HepG2 (cell line): ENCODE data around the gene RAD51D. TPM values are rescaled to one million over a fixed set of nuclear protein-coding genes. Genes with fewer than 3 reads are reported as not detected.

Experiments
- AGO2 ChIP-seq: fragments of 200-400 bp; formaldehyde crosslinking; optimal IDR thresholded peaks from 2 replicates; pipeline ENCODE3; 2017; ENCODE audit warnings: mild to moderate bottlenecking, low read depth, low read length, moderate library complexity
- ATF5 ChIP-seq: sonication (generic); formaldehyde crosslinking; IDR thresholded peaks from 2 replicates; pipeline ENCODE4 v1.4.0; 2020; ENCODE audit warnings: mild to moderate bottlenecking, low read depth, missing genetic modification reagents
- CENPBD1 ChIP-seq: sonication (generic); formaldehyde crosslinking; IDR thresholded peaks from 2 replicates; pipeline ENCODE4 v1.8.0; 2022; ENCODE audit warnings: missing genetic modification reagents, low read depth, mild to moderate bottlenecking, borderline replicate concordance
- ETV6 ChIP-seq: sonication (generic); formaldehyde crosslinking; conservative IDR thresholded peaks from 2 replicates; pipeline ENCODE4 v1.4.0; 2020; ENCODE audit warnings: missing genetic modification reagents
- FOSL1 ChIP-seq: sonication (generic); formaldehyde crosslinking; IDR thresholded peaks from 2 replicates; pipeline ENCODE4 v1.9.0; 2021; ENCODE audit warnings: missing genetic modification reagents, borderline replicate concordance
- HMG20A ChIP-seq: IDR thresholded peaks from 2 replicates; pipeline ENCODE4 v1.6.1; 2016; ENCODE audit warnings: borderline replicate concordance
- IRF9 ChIP-seq: sonication (generic); formaldehyde crosslinking; IDR thresholded peaks from 2 replicates; pipeline ENCODE4 v1.8.0; 2022; ENCODE audit warnings: missing genetic modification reagents, mild to moderate bottlenecking, borderline replicate concordance
- MBNL3 ChIP-seq: fragments of 250-450 bp; sonication (Bioruptor Pico); conservative IDR thresholded peaks from 2 replicates; pipeline ENCODE4 v1.8.0; 2022; ENCODE audit warnings: mild to moderate bottlenecking, inconsistent platforms
- NFE2 ChIP-seq: sonication (generic); formaldehyde crosslinking; IDR thresholded peaks from 2 replicates; pipeline ENCODE4 v1.4.0; 2020; ENCODE audit warnings: missing genetic modification reagents
- NR2F1 ChIP-seq, 2 experiments: fragments of 450-650 bp in 1 of 2; formaldehyde crosslinking in 1 of 2; IDR thresholded peaks; 2 replicates each; pipeline versions ENCODE4 v1.5.0 to v1.6.1; 2016 to 2020; ENCODE audit warnings: mild to moderate bottlenecking in 1 of 2, missing compliant biosample characterization in 1 of 2, missing genetic modification reagents in 1 of 2, moderate library complexity in 1 of 2
- PHF21A ChIP-seq: sonication (generic); formaldehyde crosslinking; IDR thresholded peaks from 2 replicates; pipeline ENCODE4 v1.5.0; 2020; ENCODE audit warnings: mild to moderate bottlenecking, missing genetic modification reagents
- PRPF4 ChIP-seq: fragments of 200-400 bp; formaldehyde crosslinking; IDR thresholded peaks from 2 replicates; pipeline ENCODE4 v1.6.1; 2016; ENCODE audit warnings: low read length, low read depth; ENCODE audit not compliant: poor library complexity, severe bottlenecking
- SP1 ChIP-seq, 2 experiments: fragments of 450-650 bp in 1 of 2; sonication (generic) in 1 of 2; formaldehyde crosslinking in 1 of 2; IDR thresholded peaks; 2 replicates each; pipeline versions ENCODE4 v1.4.0 to v1.6.1; 2016 to 2020; ENCODE audit warnings: missing genetic modification reagents in 1 of 2
- U2AF2 ChIP-seq: fragments of 200-400 bp; formaldehyde crosslinking; IDR thresholded peaks from 2 replicates; pipeline ENCODE4 v1.6.1; 2017; ENCODE audit warnings: low read depth, mild to moderate bottlenecking, low read length
- ZBTB49 ChIP-seq: sonication (generic); formaldehyde crosslinking; IDR thresholded peaks from 2 replicates; pipeline ENCODE4 v1.4.0; 2020; ENCODE audit warnings: missing genetic modification reagents, borderline replicate concordance
- ZBTB8A ChIP-seq: sonication (generic); formaldehyde crosslinking; IDR thresholded peaks from 2 replicates; pipeline ENCODE4 v1.4.0; 2020; ENCODE audit warnings: mild to moderate bottlenecking, low read depth, missing genetic modification reagents, borderline replicate concordance
- ZNF251 ChIP-seq: sonication (generic); formaldehyde crosslinking; IDR thresholded peaks from 2 replicates; pipeline ENCODE4 v1.9.0; 2021; ENCODE audit warnings: mild to moderate bottlenecking, missing genetic modification reagents
- ZNF253 ChIP-seq: sonication (generic); formaldehyde crosslinking; IDR thresholded peaks from 2 replicates; pipeline ENCODE4 v1.8.0; 2022; ENCODE audit warnings: mild to moderate bottlenecking, missing genetic modification reagents, borderline replicate concordance
- ZNF484 ChIP-seq: sonication (generic); formaldehyde crosslinking; IDR thresholded peaks from 2 replicates; pipeline ENCODE4 v1.5.1; 2020; ENCODE audit warnings: mild to moderate bottlenecking, low read depth, missing genetic modification reagents, borderline replicate concordance
- ZNF512 ChIP-seq: sonication (generic); formaldehyde crosslinking; IDR thresholded peaks from 2 replicates; pipeline ENCODE4 v1.4.0; 2020; ENCODE audit warnings: mild to moderate bottlenecking, missing genetic modification reagents
- ZNF547 ChIP-seq: sonication (generic); formaldehyde crosslinking; IDR thresholded peaks from 2 replicates; pipeline ENCODE4 v1.5.1; 2020; ENCODE audit warnings: mild to moderate bottlenecking, missing genetic modification reagents
- ZNF737 ChIP-seq: sonication (generic); formaldehyde crosslinking; IDR thresholded peaks from 2 replicates; pipeline ENCODE4 v1.5.0; 2020; ENCODE audit warnings: missing genetic modification reagents, mild to moderate bottlenecking, borderline replicate concordance
- ZSCAN9 ChIP-seq: IDR thresholded peaks from 2 replicates; pipeline ENCODE4 v1.6.1; 2016; ENCODE audit warnings: borderline replicate concordance
- polyA plus RNA-seq, 8 experiments: library from polyadenylated mRNA; depleted of rRNA in 3 of 8; stranded (reverse) in 7 of 8; unstranded in 1 of 8; fragments of >200 nt; fragmentation: Illumina TruSeq in 4 of 8; extraction: Trizol in 4 of 8; gene quantifications; 2 replicates each; pipeline versions ENCODE4 v1.2.1 to v1.2.3, GENCODE V29; 2011 to 2016; ENCODE audit warnings: low read depth in 4 of 8, missing spikeins in 1 of 8, mixed read lengths in 1 of 8; ENCODE audit not compliant: insufficient read depth in 1 of 8
- total RNA-seq, 5 experiments: library from RNA; depleted of rRNA; stranded (reverse); fragments of >200 nt; fragmentation: Illumina TruSeq; extraction: Trizol; gene quantifications; 2 replicates each; pipeline ENCODE4 v1.2.3, GENCODE V29; 2016; ENCODE audit warnings: low read depth in 1 of 5

The RAD51D gene
- total and polyA plus RNA-seq, 2 of the 13 experiments (the other 11 are each of a cell fraction or from before 2014, with no cell fraction given) = 6.7 to 13.1 TPM

GRCh38 chr17:35119370-35120165 lies at the start of gene RAD51D (continued):
- TF ChIP-seq SP1 (IDR thresholded peaks at IDR 0.05) (no peak), SP1 (CRISPR knock-in tag; IDR thresholded peaks at IDR 0.05) (no peak; the same call in 1 of the 2 replicates), MBNL3 (CRISPR knock-in tag) (no peak), FOSL1 (CRISPR knock-in tag) (no peak), CENPBD1 (CRISPR knock-in tag) (peak; percentile 57; the same call in 1 of the 2 replicates), ZNF512 (CRISPR knock-in tag) (no peak), U2AF2 (no peak), ZNF253 (no peak), PHF21A (no peak), PRPF4 (no peak), ZNF251 (CRISPR knock-in tag) (no peak), NR2F1 (CRISPR knock-in tag; IDR thresholded peaks at IDR 0.05) (no peak), NFE2 (no peak), IRF9 (CRISPR knock-in tag) (peak; percentile 47; the same call in 1 of the 2 replicates), ETV6 (CRISPR knock-in tag) (no peak), ZNF737 (CRISPR knock-in tag) (no peak), ZSCAN9 (peak; percentile 31; the same call in 1 of the 2 replicates), ZBTB49 (CRISPR knock-in tag) (no peak), ZBTB8A (CRISPR knock-in tag) (no peak), ATF5 (CRISPR knock-in tag) (no peak), ZNF547 (no peak), ZNF484 (CRISPR knock-in tag) (no peak), HMG20A (CRISPR knock-in tag) (no peak), AGO2 (peak; percentile 39)
